HEK293T (cell line): ENCODE results near the gene ANKRD44.

ENCODE experiments used
- BHLHE40 ChIP-seq: fragments of 450-650 bp; IDR thresholded peaks from 2 replicates; pipeline ENCODE4 v1.6.1; 2016; ENCODE audit warnings: mild to moderate bottlenecking, moderate library complexity, borderline replicate concordance
- CTBP1 ChIP-seq: fragments of 450-650 bp; IDR thresholded peaks from 2 replicates; pipeline ENCODE4 v1.6.1; 2016; ENCODE audit warnings: borderline replicate concordance
- ELF4 ChIP-seq: fragments of 450-650 bp; IDR thresholded peaks from 2 replicates; pipeline ENCODE4 v1.6.1; 2017; ENCODE audit warnings: antibody characterized with exemption
- FOXA1 ChIP-seq: fragments of 450-650 bp; IDR thresholded peaks from 2 replicates; pipeline ENCODE4 v1.6.1; 2016; ENCODE audit warnings: mild to moderate bottlenecking
- FOXK2 ChIP-seq: fragments of 450-650 bp; IDR thresholded peaks from 2 replicates; pipeline ENCODE4 v1.6.1; 2016; ENCODE audit warnings: mild to moderate bottlenecking
- FOXM1 ChIP-seq: fragments of 450-650 bp; IDR thresholded peaks from 2 replicates; pipeline ENCODE4 v1.6.1; 2017; ENCODE audit warnings: mild to moderate bottlenecking, borderline replicate concordance
- TARDBP ChIP-seq: fragments of 450-650 bp; IDR thresholded peaks from 2 replicates; pipeline ENCODE4 v1.6.1; 2016
- ZNF384 ChIP-seq: fragments of 450-650 bp; IDR thresholded peaks from 2 replicates; pipeline ENCODE4 v1.6.1; 2016
- TF ChIP-seq, protein P1 (sequence below): fragments of 450-650 bp; IDR thresholded peaks from 2 replicates; pipeline ENCODE4 v1.6.1; 2016

GRCh38 chr2:197045115-197045514 lies 265.5 kb downstream of the ANKRD44 start:
- TF ChIP-seq ZNF384, result no peak
- TF ChIP-seq, protein P1, sequence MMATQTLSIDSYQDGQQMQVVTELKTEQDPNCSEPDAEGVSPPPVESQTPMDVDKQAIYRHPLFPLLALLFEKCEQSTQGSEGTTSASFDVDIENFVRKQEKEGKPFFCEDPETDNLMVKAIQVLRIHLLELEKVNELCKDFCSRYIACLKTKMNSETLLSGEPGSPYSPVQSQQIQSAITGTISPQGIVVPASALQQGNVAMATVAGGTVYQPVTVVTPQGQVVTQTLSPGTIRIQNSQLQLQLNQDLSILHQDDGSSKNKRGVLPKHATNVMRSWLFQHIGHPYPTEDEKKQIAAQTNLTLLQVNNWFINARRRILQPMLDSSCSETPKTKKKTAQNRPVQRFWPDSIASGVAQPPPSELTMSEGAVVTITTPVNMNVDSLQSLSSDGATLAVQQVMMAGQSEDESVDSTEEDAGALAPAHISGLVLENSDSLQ, result no peak
- no peak for TF ChIP-seq FOXA1
- TF ChIP-seq FOXM1, result no peak
- no peak for TF ChIP-seq BHLHE40
- no peak for TF ChIP-seq CTBP1
- no peak for TF ChIP-seq FOXK2
- no peak for TF ChIP-seq TARDBP
- no peak for TF ChIP-seq ELF4
